ENCODE data around the gene RAB1B.
A peak's percentile ranks its signal among the peaks of the same experiment; 100 is the strongest.

The RAB1B gene

GRCh38 chr11:66287889-66288670, 19.6 kb downstream of the RAB1B start:
- Mint-ChIP-seq H3K27me3 (peaks cover 8 to 9% of the 10 kb centered on the region in 2 donors), H3K9me3 (no peaks in the 10 kb centered on the region), H3K4me1 (peaks cover 30 to 48% of the 10 kb centered on the region in 2 donors), H3K27ac (peak overlapping the region; percentile 95), H3K36me3 (peaks cover 12% of the 10 kb centered on the region in 2 donors), H3K4me3 (peak overlapping the region; percentile 85 to 90)
- ATAC-seq (replicated peaks) (no peak), DNase-seq (no peak)

- Mint-ChIP-seq H3K27me3 (peaks cover 14 to 17% of the 10 kb centered on the region in 2 donors), H3K4me1 (peaks cover 27 to 44% of the 10 kb centered on the region in 2 donors), H3K4me3 (peak within 1 kb of the TSS; percentile 85 to 90), H3K36me3 (peaks cover 11 to 12% of the 10 kb centered on the region in 2 donors), H3K27ac (peak within 1 kb of the TSS; percentile 95), H3K9me3 (no peaks in the 10 kb centered on the region)
- DNase-seq (peak; percentile 99), ATAC-seq (replicated peaks) (peak; percentile 95 to 96)
Measured at GRCh38 chr11:66288671-66289547, 20.5 kb downstream of the RAB1B start, which contains the start of gene YIF1A. YIF1A (minus strand) TSS chr11:66289143; CDS start chr11:66288985, 158 bp downstream.

GRCh38 chr11:66289548-66290329, 21.3 kb downstream of the RAB1B start:
- Mint-ChIP-seq H3K27me3 (peaks cover 18 to 22% of the 10 kb centered on the region in 2 donors), H3K36me3 (peaks cover 4 to 8% of the 10 kb centered on the region in 2 donors), H3K4me3 (peak overlapping the region; percentile 85 to 90), H3K9me3 (no peaks in the 10 kb centered on the region), H3K4me1 (peaks cover 24 to 36% of the 10 kb centered on the region in 2 donors), H3K27ac (peak overlapping the region; percentile 95)
- ATAC-seq (replicated peaks) (peak; percentile 75 to 77), DNase-seq (peak; percentile 80)

- no peaks in the 10 kb centered on the region for H3K9me3 Mint-ChIP-seq
- no peak overlapping the region for H3K27ac Mint-ChIP-seq
- peaks cover 4 to 6% of the 10 kb centered on the region in 2 donors for H3K36me3 Mint-ChIP-seq
- ATAC-seq (replicated peaks) (no peak), DNase-seq (no peak)
- peak overlapping the region; percentile 85 to 90 for H3K4me3 Mint-ChIP-seq
- peaks cover 18 to 22% of the 10 kb centered on the region in 2 donors for H3K27me3 Mint-ChIP-seq
- peaks cover 23 to 33% of the 10 kb centered on the region in 2 donors for H3K4me1 Mint-ChIP-seq
Measured at GRCh38 chr11:66290330-66290621, 21.8 kb downstream of the RAB1B start.

- H3K4me1 Mint-ChIP-seq: peaks cover 22 to 31% of the 10 kb centered on the region in 2 donors
- ATAC-seq (replicated peaks): no peak
- H3K27me3 Mint-ChIP-seq: peaks cover 21 to 24% of the 10 kb centered on the region in 2 donors
- H3K9me3 Mint-ChIP-seq: no peaks in the 10 kb centered on the region
- peaks cover 4% of the 10 kb centered on the region in 2 donors for H3K36me3 Mint-ChIP-seq
- DNase-seq: no peak
- peak overlapping the region; percentile 36 to 52 for H3K4me3 Mint-ChIP-seq
- no peak overlapping the region for H3K27ac Mint-ChIP-seq
Measured at GRCh38 chr11:66291303-66291705, 22.9 kb downstream of the RAB1B start.

GRCh38 chr11:66291706-66292542, 23.5 kb downstream of the RAB1B start, which contains the start of gene TMEM151A:
TMEM151A (plus strand) TSS chr11:66291894; CDS start chr11:66292014, 120 bp downstream.
- H3K36me3 Mint-ChIP-seq: peaks cover 0 to 2% of the 10 kb centered on the region in 2 donors
- H3K27me3 Mint-ChIP-seq: peaks cover 22 to 27% of the 10 kb centered on the region in 2 donors
- DNase-seq (no peak), ATAC-seq (replicated peaks) (no peak)
- H3K4me3 Mint-ChIP-seq: peak within 1 kb of the TSS; percentile 36 to 52
- H3K27ac Mint-ChIP-seq: no peak within 1 kb of the TSS
- H3K9me3 Mint-ChIP-seq: no peaks in the 10 kb centered on the region
- H3K4me1 Mint-ChIP-seq: peaks cover 19 to 26% of the 10 kb centered on the region in 2 donors

- peaks cover 22 to 27% of the 10 kb centered on the region in 2 donors for H3K27me3 Mint-ChIP-seq
- H3K36me3 Mint-ChIP-seq: no peaks in the 10 kb centered on the region
- H3K9me3 Mint-ChIP-seq: no peaks in the 10 kb centered on the region
- no peak overlapping the region for H3K27ac Mint-ChIP-seq
- H3K4me1 Mint-ChIP-seq: peaks cover 16 to 20% of the 10 kb centered on the region in 2 donors
- ATAC-seq (replicated peaks): no peak
- DNase-seq: no peak
- peak overlapping the region; percentile 0 to 5 for H3K4me3 Mint-ChIP-seq
Measured at GRCh38 chr11:66292543-66293332, 24.3 kb downstream of the RAB1B start.

GRCh38 chr11:66293352-66293751, 24.9 kb downstream of the RAB1B start:
- ATAC-seq (replicated peaks): no peak
- no peak for DNase-seq
- peak overlapping the region in 1 of 2 donors; percentile 33 for H3K4me3 Mint-ChIP-seq
- H3K9me3 Mint-ChIP-seq: no peaks in the 10 kb centered on the region
- peaks cover 13 to 14% of the 10 kb centered on the region in 2 donors for H3K4me1 Mint-ChIP-seq
- H3K36me3 Mint-ChIP-seq: no peaks in the 10 kb centered on the region
- H3K27ac Mint-ChIP-seq: no peak overlapping the region
- peaks cover 22 to 27% of the 10 kb centered on the region in 2 donors for H3K27me3 Mint-ChIP-seq

GRCh38 chr11:66293777-66294625, 25.6 kb downstream of the RAB1B start:
- H3K4me3 Mint-ChIP-seq: no peak overlapping the region
- no peak for ATAC-seq (replicated peaks)
- peaks cover 22 to 27% of the 10 kb centered on the region in 2 donors for H3K27me3 Mint-ChIP-seq
- H3K27ac Mint-ChIP-seq: no peak overlapping the region
- peaks cover 13 to 14% of the 10 kb centered on the region in 2 donors for H3K4me1 Mint-ChIP-seq
- H3K36me3 Mint-ChIP-seq: no peaks in the 10 kb centered on the region
- DNase-seq: no peak
- H3K9me3 Mint-ChIP-seq: no peaks in the 10 kb centered on the region

GRCh38 chr11:66294626-66295620, 26.5 kb downstream of the RAB1B start:
- H3K27me3 Mint-ChIP-seq: peaks cover 22 to 27% of the 10 kb centered on the region in 2 donors
- no peak overlapping the region for H3K4me3 Mint-ChIP-seq
- DNase-seq: no peak
- H3K9me3 Mint-ChIP-seq: no peaks in the 10 kb centered on the region
- H3K27ac Mint-ChIP-seq: no peak overlapping the region
- peaks cover 5 to 9% of the 10 kb centered on the region in 2 donors for H3K4me1 Mint-ChIP-seq
- no peak for ATAC-seq (replicated peaks)
- no peaks in the 10 kb centered on the region for H3K36me3 Mint-ChIP-seq

GRCh38 chr11:66297610-66298009, 29.2 kb downstream of the RAB1B start:
- H3K9me3 Mint-ChIP-seq: no peaks in the 10 kb centered on the region
- H3K27ac Mint-ChIP-seq: no peak overlapping the region
- H3K36me3 Mint-ChIP-seq: no peaks in the 10 kb centered on the region

More at GRCh38 chr11:66297610-66298009, 29.2 kb downstream of the RAB1B start:
- ATAC-seq (replicated peaks) (no peak), DNase-seq (no peak)
- Mint-ChIP-seq H3K4me1 (peaks cover 0 to 5% of the 10 kb centered on the region in 2 donors), H3K27me3 (peaks cover 22 to 24% of the 10 kb centered on the region in 2 donors), H3K4me3 (no peak overlapping the region)

Data from stimulated activated naive B cell treated with anti-CD40 and anti-IgM and Interleukin-4, amounts not matched to agents 10 μg/mL and 1 μg/mL and 100 μg/mL, for 72 hours (primary cell).